HG03025 (cell line): ENCODE data around the gene CASP9.
"Not testable (repeated sequence)": the region's sequence is repeated elsewhere in the genome, so short reads cannot be mapped to it uniquely, and the experiment has no call there.

Source experiments
- ATAC-seq: cut with Tn5 transposase; IDR thresholded peaks from one replicate; pipeline ENCODE4 v1.9.1; 2021; ENCODE audit warnings: mild to moderate bottlenecking, moderate library complexity; ENCODE audit not compliant: unreplicated experiment, low FRiP score

CASP9 gene

GRCh38 chr1:15472587-15472986 is 51.4 kb downstream of the CASP9 start:
- ATAC-seq: no peak

GRCh38 chr1:15471723-15472122 is 52.3 kb downstream of the CASP9 start:
- ATAC-seq: not testable (repeated sequence)

DNA sequence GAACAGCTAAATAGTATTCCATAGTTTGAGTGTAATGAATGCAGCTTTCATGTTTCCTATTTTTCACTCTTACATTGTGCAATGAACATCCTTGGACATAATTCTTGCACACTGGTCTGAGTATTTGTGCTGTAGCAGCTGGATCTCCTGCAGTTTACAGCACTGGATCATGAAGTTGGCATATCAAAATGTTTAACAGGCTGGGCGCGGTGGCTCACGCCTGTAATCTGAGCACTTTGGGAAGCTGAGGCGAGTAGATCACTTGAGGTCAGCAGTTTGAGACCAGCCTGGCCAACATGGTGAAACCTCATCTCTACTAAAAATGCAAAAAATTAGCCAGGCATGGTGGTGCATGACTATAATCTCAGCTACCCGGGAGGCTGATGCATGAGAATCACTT is 52.9 kb downstream of the CASP9 start:
- ATAC-seq: not testable (repeated sequence)

DNA sequence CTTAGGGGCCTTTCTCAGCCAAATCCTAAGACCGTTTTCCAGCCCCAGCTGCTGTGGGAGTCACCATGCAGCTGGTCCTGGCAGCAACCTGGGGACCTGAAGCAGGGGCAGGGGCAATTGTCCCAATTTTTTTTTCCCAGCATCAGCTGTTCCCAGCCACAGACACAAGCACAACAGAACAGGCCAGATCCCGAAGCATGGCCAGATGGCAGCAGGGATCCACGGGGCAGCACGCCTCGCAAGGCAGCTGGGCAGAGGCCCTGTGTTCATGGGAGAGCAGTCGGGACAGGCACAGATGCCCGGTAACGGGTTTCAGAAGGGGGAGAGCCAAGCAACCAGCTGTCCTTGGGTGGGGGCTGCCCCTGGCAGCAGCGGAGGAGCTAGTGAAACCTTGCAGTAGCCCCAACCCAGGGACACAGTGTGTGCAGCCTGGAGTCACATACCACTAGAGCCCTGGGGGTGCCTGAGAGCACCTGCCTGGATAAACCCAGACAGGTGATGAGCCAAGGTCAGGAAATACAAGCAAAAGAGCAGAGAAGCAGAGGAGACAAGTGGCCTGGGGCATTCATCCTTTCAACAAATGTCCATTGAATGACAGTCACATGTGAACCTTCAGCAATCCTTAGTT is 54.1 kb downstream of the CASP9 start:
- ATAC-seq: not testable (repeated sequence)

DNA sequence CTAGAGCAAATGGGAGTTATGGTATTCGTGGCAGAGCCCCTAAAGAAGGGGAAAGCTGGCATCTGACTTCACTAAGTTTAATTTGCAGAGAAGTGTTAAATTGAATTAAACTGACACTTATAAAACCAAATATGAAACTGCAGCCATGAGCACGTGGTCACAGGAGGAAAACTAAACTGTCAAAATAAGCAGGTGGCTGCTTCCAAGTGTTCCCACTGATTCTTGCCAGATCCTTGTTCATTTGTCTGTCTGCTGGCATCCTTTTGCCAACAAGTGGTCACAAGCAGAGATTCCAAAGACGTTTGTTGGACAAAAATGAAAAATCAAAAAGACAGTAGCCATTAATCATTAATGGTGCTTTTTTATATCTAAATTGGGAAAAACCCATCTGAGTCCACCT is 54.7 kb downstream of the CASP9 start:
- no peak for ATAC-seq

DNA sequence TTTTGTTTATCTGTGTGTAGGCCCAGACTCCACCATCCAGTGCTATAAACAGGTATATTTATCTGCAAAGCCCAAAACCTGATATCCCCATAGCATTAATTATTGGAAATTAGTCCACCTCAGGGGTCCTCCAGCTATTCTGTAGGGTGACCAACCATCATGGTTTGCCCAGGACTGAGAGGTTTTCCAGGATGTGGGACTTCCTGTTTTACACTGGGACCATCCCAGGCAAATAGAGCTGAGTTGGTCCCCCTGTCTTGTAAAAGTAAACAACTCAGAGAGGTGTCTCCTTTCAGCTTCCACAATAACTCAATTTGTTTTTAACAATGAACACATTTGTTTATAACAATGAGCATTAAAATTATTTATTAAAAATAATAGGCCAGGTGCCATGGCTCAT is 55.9 kb downstream of the CASP9 start:
- no peak for ATAC-seq

- not testable (repeated sequence) for ATAC-seq
Observed at GRCh38 chr1:15466955-15467625, 56.9 kb downstream of the CASP9 start.

- ATAC-seq: no peak
Observed at GRCh38 chr1:15465674-15466073, 58.3 kb downstream of the CASP9 start.

DNA sequence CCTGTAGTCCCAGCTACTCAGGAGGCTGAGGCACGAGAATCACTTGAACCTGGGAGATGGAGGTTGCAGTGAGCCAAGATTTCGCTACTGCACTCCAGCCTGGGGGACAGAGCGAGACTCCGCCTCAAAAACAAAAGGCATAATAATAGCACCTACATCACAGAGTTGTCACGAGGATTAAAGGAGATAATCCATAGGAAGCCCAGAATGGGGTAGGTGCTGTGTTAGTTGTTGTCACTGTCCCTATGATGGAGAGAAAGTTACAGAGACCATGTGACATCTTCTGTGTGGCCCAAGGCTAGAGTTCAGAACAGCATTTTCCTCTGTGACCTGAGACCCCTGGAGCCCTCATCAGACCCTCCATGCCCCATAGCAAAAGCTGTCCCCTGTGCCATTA is 60.1 kb downstream of the CASP9 start:
- not testable (repeated sequence) for ATAC-seq

DNA sequence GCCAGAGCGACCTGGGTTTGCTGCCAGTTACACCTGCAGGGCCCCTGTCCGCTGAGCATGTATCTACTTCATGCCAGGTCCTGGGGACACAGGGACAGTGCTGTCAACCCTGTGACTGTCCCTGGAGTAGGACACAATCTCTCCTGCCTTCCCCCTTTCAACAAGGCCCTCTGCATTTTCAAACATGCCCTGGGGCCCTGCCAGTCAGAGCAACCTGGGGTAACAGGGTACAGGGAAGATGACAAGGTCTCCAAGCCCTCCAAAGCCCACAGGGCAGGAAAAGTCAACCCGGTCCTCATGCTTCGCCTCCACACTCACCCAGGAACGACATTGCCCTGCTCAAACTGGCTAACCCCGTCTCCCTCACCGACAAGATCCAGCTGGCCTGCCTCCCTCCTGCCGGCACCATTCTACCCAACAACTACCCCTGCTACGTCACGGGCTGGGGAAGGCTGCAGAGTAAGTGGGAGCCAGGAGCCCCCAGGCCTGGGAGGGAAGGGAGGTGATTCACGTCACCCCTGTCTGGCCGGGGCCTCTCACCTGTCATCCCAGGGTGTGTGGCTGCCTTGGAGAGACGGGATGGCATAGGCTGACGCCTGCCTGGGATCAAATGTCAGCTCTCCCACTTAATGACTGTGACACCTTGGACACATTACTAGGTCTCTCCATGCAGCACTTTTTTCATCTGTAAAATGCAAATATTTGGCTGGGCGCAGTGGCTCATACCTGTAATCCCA is 60.8 kb downstream of the CASP9 start:
- not testable (repeated sequence) for ATAC-seq

DNA sequence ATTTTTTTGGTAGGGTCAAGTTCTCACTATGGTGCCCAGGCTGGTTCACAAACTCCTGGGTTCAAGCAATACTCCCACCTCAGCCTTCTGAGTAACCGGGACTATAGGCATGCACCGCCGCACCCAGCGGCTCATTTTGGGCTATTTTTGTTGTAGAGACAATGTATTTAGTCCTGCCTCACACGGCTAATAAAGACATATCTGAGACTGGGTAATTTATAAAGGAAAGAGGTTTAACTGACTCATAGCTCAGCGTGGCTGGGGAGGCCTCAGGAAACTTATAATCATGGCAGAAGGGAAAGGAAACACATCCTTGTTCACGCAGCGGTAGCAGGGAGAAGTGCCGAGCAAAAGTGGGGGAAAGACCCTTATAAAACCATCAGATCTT is 63.3 kb downstream of the CASP9 start:
- ATAC-seq: no peak

- ATAC-seq: no peak
Observed at GRCh38 chr1:15459771-15460707, 64.0 kb downstream of the CASP9 start.

- ATAC-seq: not testable (repeated sequence)
Observed at GRCh38 chr1:15458388-15458787, 65.6 kb downstream of the CASP9 start.

DNA sequence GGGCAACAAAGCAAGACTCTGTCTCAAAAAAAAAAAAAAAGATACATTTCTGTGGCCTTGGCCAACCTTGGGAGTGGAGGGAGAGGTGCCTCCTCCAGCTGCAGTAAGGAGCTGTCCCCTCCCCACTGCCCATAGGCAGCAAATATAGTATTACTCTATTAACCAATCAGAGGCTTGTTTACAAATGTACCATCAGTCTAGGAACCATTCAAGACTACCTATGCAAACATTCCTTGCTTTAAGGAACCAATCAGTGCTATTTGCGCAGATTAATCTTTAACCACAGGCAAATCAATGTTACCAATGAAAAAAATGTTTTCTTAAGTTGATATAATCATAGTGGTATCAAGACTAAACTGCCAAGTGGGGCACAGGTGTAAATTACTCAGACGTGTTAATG is 66.4 kb downstream of the CASP9 start:
- ATAC-seq: no peak

DNA sequence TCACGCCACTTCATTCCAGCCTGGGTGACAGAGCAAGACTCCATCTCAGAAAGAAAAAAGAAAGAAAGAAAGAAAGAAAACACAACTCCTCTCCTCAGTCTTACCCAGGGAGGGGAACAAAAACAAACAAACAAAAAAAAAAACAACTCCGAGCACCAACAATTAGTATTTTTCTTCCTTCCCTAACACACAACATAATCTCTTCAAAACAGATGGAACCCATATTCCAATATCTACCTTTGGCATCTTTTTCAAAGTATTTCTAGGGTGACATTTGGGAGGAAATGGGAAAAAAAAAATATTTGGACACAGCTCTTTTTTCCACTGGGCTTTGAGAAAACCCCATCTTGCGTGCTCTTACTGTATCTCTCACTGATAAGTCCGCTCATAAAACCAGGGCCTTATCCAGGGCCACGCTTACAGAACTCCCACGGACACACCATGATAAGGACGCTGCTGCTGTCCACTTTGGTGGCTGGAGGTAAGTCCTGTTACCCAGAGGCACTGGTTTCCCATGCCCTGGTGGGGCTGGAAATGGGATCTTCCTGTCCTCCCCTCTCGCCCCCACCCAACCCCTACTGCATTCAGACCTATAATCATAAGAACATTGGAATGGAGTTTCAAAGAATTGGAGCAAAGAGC is 67.6 kb downstream of the CASP9 start, which contains the start of gene CELA2A:
Gene CELA2A, plus strand, starts transcription at position 420 of the 642 bp plus-strand sequence. Its CDS starts 22 bp downstream, at position 442.
- ATAC-seq: no peak

- no peak for ATAC-seq
Observed at GRCh38 chr1:15455522-15455921, 68.5 kb downstream of the CASP9 start.

GRCh38 chr1:15454256-15454655 is 69.8 kb downstream of the CASP9 start:
- no peak for ATAC-seq

GRCh38 chr1:15453734-15454133 is 70.3 kb downstream of the CASP9 start:
- no peak for ATAC-seq

GRCh38 chr1:15452866-15453571 is 71.0 kb downstream of the CASP9 start:
- no peak for ATAC-seq
